GM19324 (cell line): ENCODE results near the gene CD151.

Experiments used
- ATAC-seq: cut with Tn5 transposase; IDR thresholded peaks from one replicate; pipeline ENCODE4 v1.9.1; 2021; ENCODE audit warnings: mild to moderate bottlenecking, moderate library complexity; ENCODE audit not compliant: unreplicated experiment, low FRiP score

Gene CD151

GRCh38 chr11:832529-833113, at the start of gene CD151:
CD151 (plus strand) TSS chr11:832952; CDS start chr11:836070, 3,118 bp downstream.
- peak; percentile 37 for ATAC-seq

- ATAC-seq: no peak
Observed at GRCh38 chr11:783581-784015, 49.2 kb upstream of the CD151 start.

GRCh38 chr11:786235-787083, 46.3 kb upstream of the CD151 start:
- ATAC-seq: no peak

- ATAC-seq: no peak
Observed at GRCh38 chr11:787084-787675, 45.6 kb upstream of the CD151 start.

GRCh38 chr11:788009-788640, 44.6 kb upstream of the CD151 start:
- no peak for ATAC-seq

GRCh38 chr11:788953-789940, 43.5 kb upstream of the CD151 start:
- ATAC-seq: no peak

GRCh38 chr11:789943-790342, 42.8 kb upstream of the CD151 start, which contains the start of gene CEND1:
CEND1 (minus strand) TSS chr11:790090; CDS start chr11:788576, 1,514 bp downstream.
- ATAC-seq: no peak

GRCh38 chr11:790721-791564, 41.8 kb upstream of the CD151 start:
- ATAC-seq: no peak

GRCh38 chr11:791658-792534, 40.9 kb upstream of the CD151 start:
- ATAC-seq: no peak

GRCh38 chr11:792535-792821, 40.3 kb upstream of the CD151 start:
- ATAC-seq: no peak

GRCh38 chr11:792873-793272, 39.9 kb upstream of the CD151 start:
- ATAC-seq: no peak

GRCh38 chr11:793556-793955, 39.2 kb upstream of the CD151 start:
- ATAC-seq: no peak

- ATAC-seq: no peak
Observed at GRCh38 chr11:794013-794765, 38.6 kb upstream of the CD151 start.

- ATAC-seq: no peak
Observed at GRCh38 chr11:794766-795633, 37.8 kb upstream of the CD151 start.

GRCh38 chr11:795634-796564, 36.9 kb upstream of the CD151 start:
- no peak for ATAC-seq
